HepG2 (cell line): Measurements from ENCODE around the gene NLGN4X. TPM values are rescaled to one million over a fixed set of nuclear protein-coding genes. Genes with fewer than 3 reads are reported as not detected.

Experiments
- ATAC-seq: fragments of 200-7000 bp; cut with Tn5 transposase; 3 replicates; pipeline ENCODE4 v1.9.1; 2020; ENCODE audit warnings: mild to moderate bottlenecking, moderate library complexity
- BruUV-seq: library from RNA; stranded (reverse); fragments of 400-500 nt; replicated peaks from 2 replicates; lab custom pipeline; 2021; lab: Mats Ljungman, UMichigan
- CTCF ChIA-PET: fragments of 300-600 bp; formaldehyde crosslinking; extraction: SDS; loops from one replicate; lab custom pipeline; 2021; ENCODE audit warnings: low total read pairs, inconsistent platforms, low intra/inter-chr PET ratio; lab: Yijun Ruan, JAX
- POLR2A ChIA-PET: fragments of 350-600 bp; sonication (Branson Sonifier 250); formaldehyde crosslinking; loops from one replicate; lab custom pipeline; 2020; ENCODE audit warnings: antibody characterized with exemption, inconsistent platforms; lab: Yijun Ruan, JAX
- DNase-seq: peaks from one replicate; pipeline ENCODE4 v3.0.0-alpha.2; 2015; ENCODE audit warnings: low spot score
- FAIRE-seq: peaks from 3 replicates; lab custom pipeline; 2011; peaks lifted over from hg19 to GRCh38; lab: Jason Lieb, UNC
- H2AFZ ChIP-seq: one replicate; pipeline ENCODE4 v1.6.1; 2011; ENCODE audit warnings: low read length, inconsistent platforms
- H3K27ac ChIP-seq: fragments of 300-600 bp; 3 replicates; pipeline ENCODE4 v1.8.0; 2011; ENCODE audit warnings: mixed run types, mild to moderate bottlenecking, mixed read lengths, low read length, inconsistent platforms; ENCODE audit not compliant: insufficient read depth; ENCODE audit errors: extremely low read length
- H3K27me3 ChIP-seq, 2 experiments: fragments of 200-600 bp in 1 of 2; 2 replicates in 1 of 2; 3 replicates in 1 of 2; pipeline versions ENCODE4 v1.6.0 to v1.8.0; 2011; ENCODE audit warnings: low read length in 2 of 2, mild to moderate bottlenecking in 2 of 2, moderate library complexity in 2 of 2, inconsistent platforms in 1 of 2; ENCODE audit not compliant: insufficient read depth in 2 of 2, control insufficient read depth in 1 of 2
- H3K36me3 ChIP-seq, 2 experiments: fragments of 200-600 bp in 1 of 2; replicated peaks in 1 of 2; 2 replicates in 1 of 2; 3 replicates in 1 of 2; pipeline versions ENCODE4 v1.5.1 to v1.8.0; 2011; ENCODE audit warnings: low read length in 2 of 2, inconsistent platforms in 1 of 2; ENCODE audit not compliant: insufficient read depth in 2 of 2, control insufficient read depth in 1 of 2
- H3K4me1 ChIP-seq: 2 replicates; pipeline ENCODE4 v1.5.1; 2012; ENCODE audit warnings: low read length, inconsistent platforms; ENCODE audit not compliant: insufficient read depth
- H3K4me2 ChIP-seq: 2 replicates; pipeline ENCODE4 v1.6.0; 2011; ENCODE audit warnings: low read depth, low read length, inconsistent platforms
- H3K4me3 ChIP-seq, 3 experiments: fragments of 200-600 bp in 1 of 3; sonication (generic), shearing (Covaris generic) in 1 of 3; replicated peaks in 1 of 3; 2 replicates each; pipeline ENCODE4 v1.5.1; 2011 to 2016; ENCODE audit warnings: low read length in 3 of 3, inconsistent platforms in 2 of 3, low read depth in 2 of 3, mild to moderate bottlenecking in 2 of 3, control low read depth in 1 of 3, mixed read lengths in 1 of 3; ENCODE audit not compliant: insufficient read depth in 1 of 3
- H3K79me2 ChIP-seq: one replicate; pipeline ENCODE4 v1.6.1; 2011; ENCODE audit warnings: low read length, inconsistent platforms; ENCODE audit not compliant: insufficient read depth
- H3K9ac ChIP-seq: 2 replicates; pipeline ENCODE4 v1.6.0; 2011; ENCODE audit warnings: mild to moderate bottlenecking, low read depth, low read length, inconsistent platforms; ENCODE audit not compliant: insufficient read depth
- H3K9me3 ChIP-seq: 2 replicates; pipeline ENCODE4 v1.5.1; 2012; ENCODE audit warnings: mild to moderate bottlenecking, low read length
- H4K20me1 ChIP-seq: 2 replicates; pipeline ENCODE4 v1.6.0; 2011; ENCODE audit warnings: inconsistent platforms, mild to moderate bottlenecking, low read length, moderate library complexity; ENCODE audit not compliant: insufficient read depth
- CBX1 ChIP-seq: IDR thresholded peaks from one replicate; pipeline ENCODE4 v1.6.1; 2016; ENCODE audit warnings: antibody characterized with exemption, low read depth
- ESRRA ChIP-seq: sonication (generic); formaldehyde crosslinking; IDR thresholded peaks from 2 replicates; pipeline ENCODE4 v1.5.1; 2020; ENCODE audit warnings: mild to moderate bottlenecking, low read depth, missing genetic modification reagents
- KDM1A ChIP-seq: IDR thresholded peaks from 2 replicates; pipeline ENCODE4 v1.6.1; 2016; ENCODE audit warnings: missing compliant biosample characterization
- NFIB ChIP-seq: sonication (generic); formaldehyde crosslinking; IDR thresholded peaks from 2 replicates; pipeline ENCODE4 v1.9.0; 2021; ENCODE audit warnings: missing genetic modification reagents, mild to moderate bottlenecking, borderline replicate concordance
- PCBP2 ChIP-seq: fragments of 200-400 bp; formaldehyde crosslinking; optimal IDR thresholded peaks from 2 replicates; pipeline ENCODE3; 2018; ENCODE audit warnings: low read length, low read depth; ENCODE audit not compliant: poor library complexity, severe bottlenecking
- RXRB ChIP-seq: IDR thresholded peaks from 2 replicates; pipeline ENCODE4 v1.6.1; 2016; ENCODE audit warnings: borderline replicate concordance, missing genetic modification reagents, missing compliant biosample characterization
- UBTF ChIP-seq: sonication (generic); formaldehyde crosslinking; IDR thresholded peaks from 2 replicates; pipeline ENCODE4 v1.4.0; 2020; ENCODE audit warnings: mild to moderate bottlenecking, missing genetic modification reagents
- ZFYVE20 ChIP-seq: sonication (generic); formaldehyde crosslinking; IDR thresholded peaks from 2 replicates; pipeline ENCODE4 v1.8.0; 2023; ENCODE audit warnings: low read depth, mild to moderate bottlenecking, moderate library complexity, missing genetic modification reagents, borderline replicate concordance
- ZNF224 ChIP-seq: sonication (generic); formaldehyde crosslinking; IDR thresholded peaks from 2 replicates; pipeline ENCODE4 v1.5.0; 2020; ENCODE audit warnings: mild to moderate bottlenecking, missing genetic modification reagents
- ZNF333 ChIP-seq: sonication (generic); formaldehyde crosslinking; IDR thresholded peaks from 2 replicates; pipeline ENCODE4 v1.4.0; 2020; ENCODE audit warnings: mild to moderate bottlenecking, missing genetic modification reagents, borderline replicate concordance
- ZNF746 ChIP-seq: sonication (generic); formaldehyde crosslinking; IDR thresholded peaks from 2 replicates; pipeline ENCODE4 v1.8.0; 2022; ENCODE audit warnings: mild to moderate bottlenecking, missing genetic modification reagents
- ZNF784 ChIP-seq: sonication (generic); formaldehyde crosslinking; IDR thresholded peaks from 2 replicates; pipeline ENCODE4 v1.5.1; 2020; ENCODE audit warnings: missing genetic modification reagents, mild to moderate bottlenecking, borderline replicate concordance
- WGBS: methylation state at CpG from one replicate; pipeline ENCODE4 v1.1.6; 2017; ENCODE audit warnings: low lambda C conversion rate; 5-methylcytosine and 5-hydroxymethylcytosine counted together
- in situ Hi-C: cut with HindIII; loops from 2 replicates; pipeline ENCODE4 v1.10.0; 2017; ENCODE audit warnings: low pct_unique_long_range_greater_than_20kb; ENCODE audit not compliant: extremely low pct_ligation_motif_present
- intact Hi-C: fragments of 100-400 bp; cut with micrococcal nuclease; formaldehyde crosslinking; loops from one replicate; pipeline ENCODE4 v1.10.0; 2022; ENCODE audit not compliant: unreplicated experiment
- polyA plus RNA-seq, 8 experiments: library from polyadenylated mRNA; depleted of rRNA in 3 of 8; stranded (reverse) in 7 of 8; unstranded in 1 of 8; fragments of >200 nt; fragmentation: Illumina TruSeq in 4 of 8; extraction: Trizol in 4 of 8; gene quantifications; 2 replicates each; pipeline versions ENCODE4 v1.2.1 to v1.2.3, GENCODE V29; 2011 to 2016; ENCODE audit warnings: low read depth in 4 of 8, missing spikeins in 1 of 8, mixed read lengths in 1 of 8; ENCODE audit not compliant: insufficient read depth in 1 of 8
- total RNA-seq, 5 experiments: library from RNA; depleted of rRNA; stranded (reverse); fragments of >200 nt; fragmentation: Illumina TruSeq; extraction: Trizol; gene quantifications; 2 replicates each; pipeline ENCODE4 v1.2.3, GENCODE V29; 2016; ENCODE audit warnings: low read depth in 1 of 5

NLGN4X gene
- total and polyA plus RNA-seq, 2 of the 13 experiments (the other 11 are each of a cell fraction or from before 2014, with no cell fraction given), result not detected

GRCh38 chrX:5916945-5917344 lies 311.7 kb downstream of the NLGN4X start (continued):
- TF ChIP-seq UBTF (no peak), ESRRA (no peak), ZFYVE20 (no peak), NFIB (no peak), ZNF784 (no peak), ZNF746 (CRISPR knock-in tag) (no peak)

GRCh38 chrX:5915783-5916182 lies 312.9 kb downstream of the NLGN4X start:
- FAIRE-seq, result no peak
- CTCF ChIA-PET, result no interaction called here
- in situ Hi-C loops, result no loop called here
- no peaks in the 10 kb centered on the region for H3K79me2 ChIP-seq
- no peak overlapping the region for H3K4me3 ChIP-seq
- H3K36me3 ChIP-seq, result no peaks in the 10 kb centered on the region
- H2AFZ ChIP-seq, result no peak overlapping the region
- intact Hi-C loops, result no loop called here
- TF ChIP-seq ZNF224 (no peak), KDM1A (no peak), RXRB (no peak), PCBP2 (no peak), CBX1 (no peak), ZNF333 (CRISPR knock-in tag) (no peak)
- TF ChIP-seq, all 625 proteins: peak for 0
- H3K4me1 ChIP-seq, result no peaks in the 10 kb centered on the region
- POLR2A ChIA-PET, result no interaction called here
- H3K27me3 ChIP-seq, result no peaks in the 10 kb centered on the region
- ATAC-seq (no peak), DNase-seq (no peak)
- no peak overlapping the region for H3K27ac ChIP-seq
- H3K9me3 ChIP-seq, result no peaks in the 10 kb centered on the region
- H3K9ac ChIP-seq, result no peak overlapping the region
- H4K20me1 ChIP-seq, result no peaks in the 10 kb centered on the region
- 0% methylated on average over 1 of the region's 1 CpG for WGBS
- H3K4me2 ChIP-seq, result no peak overlapping the region
- BruUV-seq, result no TSS peak
